MCF 10A (cell line): ENCODE data around the gene YAE1. TPM values are rescaled to one million over a fixed set of nuclear protein-coding genes. Genes with fewer than 3 reads are reported as not detected.

Experiments used
- BruUV-seq: library from RNA; stranded (reverse); fragments of 400-500 nt; replicated peaks from 2 replicates; lab custom pipeline; 2021; lab: Mats Ljungman, UMichigan
- CTCF ChIA-PET: fragments of 300-600 bp; sonication (Branson Sonifier 250); formaldehyde crosslinking; extraction: SDS; loops from one replicate; lab custom pipeline; 2021; ENCODE audit warnings: antibody characterized with exemption, inconsistent platforms; lab: Yijun Ruan, JAX
- POLR2A ChIA-PET: fragments of 300-600, 350-650 bp; sonication (Branson Sonifier 250); formaldehyde crosslinking; extraction: SDS; loops from one replicate; lab custom pipeline; 2020; ENCODE audit warnings: antibody characterized with exemption, inconsistent platforms; lab: Yijun Ruan, JAX
- DNase-seq: peaks from one replicate; pipeline ENCODE4 v3.0.0-alpha.2; 2018; ENCODE audit not compliant: unreplicated experiment
- H3K27ac Mint-ChIP-seq: one replicate; pipeline ENCODE4 v1.8.0; 2022; ENCODE audit warnings: mild to moderate bottlenecking, low read depth, mixed read lengths; ENCODE audit not compliant: unreplicated experiment
- H3K27me3 Mint-ChIP-seq: one replicate; pipeline ENCODE4 v1.8.0; 2022; ENCODE audit warnings: mixed read lengths; ENCODE audit not compliant: insufficient read depth, unreplicated experiment
- H3K36me3 Mint-ChIP-seq: one replicate; pipeline ENCODE4 v1.8.0; 2022; ENCODE audit warnings: mild to moderate bottlenecking, moderate library complexity, mixed read lengths; ENCODE audit not compliant: insufficient read depth, unreplicated experiment
- H3K4me1 Mint-ChIP-seq: one replicate; pipeline ENCODE4 v1.8.0; 2022; ENCODE audit warnings: mixed read lengths; ENCODE audit not compliant: insufficient read depth, unreplicated experiment
- H3K4me3 Mint-ChIP-seq: one replicate; pipeline ENCODE4 v1.8.0; 2022; ENCODE audit warnings: mild to moderate bottlenecking, moderate library complexity, mixed read lengths; ENCODE audit not compliant: unreplicated experiment
- H3K9me3 Mint-ChIP-seq: one replicate; pipeline ENCODE4 v1.8.0; 2022; ENCODE audit warnings: mixed read lengths; ENCODE audit not compliant: unreplicated experiment
- intact Hi-C: fragments of 100-400 bp; cut with micrococcal nuclease; formaldehyde crosslinking; loops from 2 replicates; pipeline ENCODE4 v1.14.1; 2022
- total RNA-seq: library from RNA; stranded (reverse); gene quantifications from 2 replicates; pipeline ENCODE4 v1.2.3, GENCODE V29; 2022
- TF ChIP-seq, protein P1 (sequence below): fragments of 200-600 bp; IDR thresholded peaks from one replicate; pipeline ENCODE4 v1.8.0; 2022; ENCODE audit warnings: antibody characterized with exemption, mild to moderate bottlenecking; ENCODE audit not compliant: unreplicated experiment

YAE1 gene
- total RNA-seq, 1 experiment from 2014 or later: 34.7 TPM

DNA sequence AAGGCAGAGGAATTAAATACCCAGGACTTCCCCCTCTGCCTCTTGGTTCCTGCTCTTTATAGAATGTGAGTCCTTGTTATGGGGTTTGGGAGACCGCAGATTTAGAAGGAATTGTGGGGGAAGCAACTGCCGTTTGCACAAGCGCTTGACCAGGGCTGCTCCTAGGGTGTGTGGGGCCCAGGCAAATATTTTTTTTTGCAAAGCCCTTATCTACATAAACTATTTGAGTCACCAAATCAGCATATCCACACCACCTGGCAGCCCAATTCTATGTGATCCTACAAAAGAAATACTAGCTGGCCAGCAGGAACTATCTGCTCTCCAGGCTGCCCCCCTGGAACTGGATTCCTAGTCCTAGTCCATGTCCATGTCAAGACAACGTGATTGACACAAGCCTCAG is 33.4 kb upstream of the YAE1 start:
- BruUV-seq: no TSS peak
- Mint-ChIP-seq H3K27ac (no peak overlapping the region), H3K27me3 (no peaks in the 10 kb centered on the region), H3K36me3 (peaks cover 4% of the 10 kb centered on the region), H3K9me3 (no peaks in the 10 kb centered on the region), H3K4me1 (peaks cover 4% of the 10 kb centered on the region), H3K4me3 (no peak overlapping the region)
- POLR2A ChIA-PET: interaction anchor here (0.7 kb wide), 1 partner anchor 149 kb away, joined by 3 read pairs; no protein-coding TSS in a partner anchor
- DNase-seq: no peak
- intact Hi-C loops: no loop called here
- TF ChIP-seq, protein P1, sequence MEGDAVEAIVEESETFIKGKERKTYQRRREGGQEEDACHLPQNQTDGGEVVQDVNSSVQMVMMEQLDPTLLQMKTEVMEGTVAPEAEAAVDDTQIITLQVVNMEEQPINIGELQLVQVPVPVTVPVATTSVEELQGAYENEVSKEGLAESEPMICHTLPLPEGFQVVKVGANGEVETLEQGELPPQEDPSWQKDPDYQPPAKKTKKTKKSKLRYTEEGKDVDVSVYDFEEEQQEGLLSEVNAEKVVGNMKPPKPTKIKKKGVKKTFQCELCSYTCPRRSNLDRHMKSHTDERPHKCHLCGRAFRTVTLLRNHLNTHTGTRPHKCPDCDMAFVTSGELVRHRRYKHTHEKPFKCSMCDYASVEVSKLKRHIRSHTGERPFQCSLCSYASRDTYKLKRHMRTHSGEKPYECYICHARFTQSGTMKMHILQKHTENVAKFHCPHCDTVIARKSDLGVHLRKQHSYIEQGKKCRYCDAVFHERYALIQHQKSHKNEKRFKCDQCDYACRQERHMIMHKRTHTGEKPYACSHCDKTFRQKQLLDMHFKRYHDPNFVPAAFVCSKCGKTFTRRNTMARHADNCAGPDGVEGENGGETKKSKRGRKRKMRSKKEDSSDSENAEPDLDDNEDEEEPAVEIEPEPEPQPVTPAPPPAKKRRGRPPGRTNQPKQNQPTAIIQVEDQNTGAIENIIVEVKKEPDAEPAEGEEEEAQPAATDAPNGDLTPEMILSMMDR: no peak
- CTCF ChIA-PET: no interaction called here

DNA sequence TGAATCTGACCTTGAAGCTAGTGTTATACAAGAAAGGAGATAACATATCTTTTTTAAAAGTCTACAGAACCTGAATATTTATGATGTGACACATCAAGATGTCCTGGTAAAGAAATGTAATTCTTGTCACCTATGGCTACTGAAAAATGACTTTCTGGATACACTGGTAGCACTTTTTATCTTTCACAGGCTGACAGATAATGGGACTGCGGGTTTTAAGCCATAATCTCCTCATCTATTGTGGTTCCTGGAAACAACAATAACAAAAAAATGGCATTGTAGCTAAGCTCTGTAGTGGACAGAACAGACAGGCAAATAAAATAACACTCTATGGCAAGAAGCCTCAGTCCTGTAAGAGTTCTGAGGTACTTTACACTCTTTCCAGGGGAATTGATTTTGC is 31.6 kb upstream of the YAE1 start:
- DNase-seq: no peak
- BruUV-seq: no TSS peak
- intact Hi-C loops: no loop called here
- no peaks in the 10 kb centered on the region for H3K36me3 Mint-ChIP-seq
- no peak overlapping the region for H3K27ac Mint-ChIP-seq
- TF ChIP-seq, protein P1: no peak
- no peak overlapping the region for H3K4me3 Mint-ChIP-seq
- peaks cover 2% of the 10 kb centered on the region for H3K27me3 Mint-ChIP-seq
- no peaks in the 10 kb centered on the region for H3K9me3 Mint-ChIP-seq
- ChIA-PET POLR2A (interaction anchor here (1.1 kb wide), 1 partner anchor 32 kb away, joined by 3 read pairs; the partner anchor contains the start of gene YAE1), CTCF (interaction anchor here (0.7 kb wide), 1 partner anchor 9 kb away, joined by 3 read pairs; no protein-coding TSS in a partner anchor)
- H3K4me1 Mint-ChIP-seq: no peaks in the 10 kb centered on the region

DNA sequence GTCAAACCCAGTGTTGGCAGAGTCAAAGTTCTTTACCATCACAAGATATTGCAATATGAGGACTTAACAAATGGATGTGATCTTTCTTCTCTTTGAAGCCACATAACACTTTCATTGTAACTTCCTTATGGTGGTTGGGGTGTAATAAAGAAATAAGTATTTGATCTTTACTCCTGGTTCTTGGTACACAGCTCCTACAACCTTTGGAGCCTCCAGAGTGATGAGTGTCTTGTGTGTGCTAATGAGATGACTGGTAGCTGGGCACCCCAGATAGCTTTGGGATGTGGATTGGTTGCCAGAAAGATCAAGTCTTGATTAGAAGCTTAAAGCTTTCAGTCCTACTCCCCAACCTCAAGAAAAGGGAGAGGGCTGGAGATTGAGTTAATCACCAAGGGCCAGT is 31.1 kb upstream of the YAE1 start:
- no peak overlapping the region for H3K27ac Mint-ChIP-seq
- intact Hi-C loops: no loop called here
- POLR2A ChIA-PET: interaction anchor here (1.1 kb wide), 1 partner anchor 31 kb away, joined by 3 read pairs; the partner anchor contains the start of gene YAE1
- no peaks in the 10 kb centered on the region for H3K36me3 Mint-ChIP-seq
- H3K4me1 Mint-ChIP-seq: no peaks in the 10 kb centered on the region
- CTCF ChIA-PET: interaction anchor here (0.7 kb wide), 1 partner anchor 8 kb away, joined by 3 read pairs; no protein-coding TSS in a partner anchor
- TF ChIP-seq, protein P1: no peak
- DNase-seq: no peak
- peaks cover 7% of the 10 kb centered on the region for H3K27me3 Mint-ChIP-seq
- H3K4me3 Mint-ChIP-seq: no peak overlapping the region
- no peaks in the 10 kb centered on the region for H3K9me3 Mint-ChIP-seq
- BruUV-seq: no TSS peak

DNA sequence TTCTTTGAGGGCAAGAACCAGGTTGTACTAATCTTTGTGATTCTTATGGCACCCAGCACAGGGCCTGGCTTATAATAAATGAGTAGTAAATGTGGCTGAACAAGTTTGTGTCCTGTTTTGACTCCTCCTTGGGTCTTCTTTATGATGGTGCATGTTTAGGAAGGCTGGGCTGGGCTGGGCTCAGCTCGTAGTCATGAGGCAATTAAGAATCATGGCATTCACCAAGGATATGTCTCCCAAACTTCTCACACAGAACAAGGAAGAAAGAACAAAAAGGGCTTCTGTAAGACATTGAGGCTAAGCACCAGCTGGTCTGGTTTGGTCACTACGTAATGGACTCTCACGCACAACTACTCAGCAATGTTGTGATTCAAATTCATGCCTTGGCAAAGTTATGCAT is 30.5 kb upstream of the YAE1 start:
- TF ChIP-seq, protein P1: no peak
- POLR2A ChIA-PET: no interaction called here

More for the DNA sequence above, 30.5 kb upstream of the YAE1 start:
- H3K27me3 Mint-ChIP-seq: peaks cover 9% of the 10 kb centered on the region
- no peaks in the 10 kb centered on the region for H3K4me1 Mint-ChIP-seq
- no peak overlapping the region for H3K4me3 Mint-ChIP-seq
- intact Hi-C loops: no loop called here
- BruUV-seq: no TSS peak
- H3K9me3 Mint-ChIP-seq: no peaks in the 10 kb centered on the region
- no peaks in the 10 kb centered on the region for H3K36me3 Mint-ChIP-seq
- no peak for DNase-seq
- H3K27ac Mint-ChIP-seq: no peak overlapping the region
- CTCF ChIA-PET: no interaction called here
